GM21737 (cell line): ENCODE results near the gene PAFAH1B1.
"Not testable (repeated sequence)": the region's sequence is repeated elsewhere in the genome, so short reads cannot be mapped to it uniquely, and the experiment has no call there.

Experiments used
- ATAC-seq: cut with Tn5 transposase; IDR thresholded peaks from one replicate; pipeline ENCODE4 v1.9.1; 2021; ENCODE audit warnings: mild to moderate bottlenecking, moderate library complexity; ENCODE audit not compliant: unreplicated experiment

The PAFAH1B1 gene

GRCh38 chr17:2634361-2634960, 41.0 kb downstream of the PAFAH1B1 start:
- no peak for ATAC-seq

DNA sequence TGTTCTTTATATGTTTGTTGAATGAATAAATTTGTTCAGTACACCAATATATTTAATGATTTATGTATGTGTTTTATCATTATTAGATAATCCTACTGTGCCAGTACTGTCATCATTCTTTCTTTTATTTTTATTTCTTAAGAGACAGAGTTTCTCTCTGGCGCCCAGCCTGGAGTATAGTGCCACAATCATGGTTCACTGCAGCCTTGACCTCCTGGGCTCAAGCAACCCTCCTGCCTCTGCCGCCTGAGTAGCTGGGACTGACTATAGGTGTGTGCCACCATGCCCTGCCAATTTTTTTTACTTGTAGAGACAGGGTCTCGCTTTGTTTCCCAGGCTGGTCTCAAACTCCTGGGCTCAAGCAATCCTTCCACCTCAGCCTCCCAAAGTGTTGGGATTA, 41.8 kb downstream of the PAFAH1B1 start:
- ATAC-seq, result no peak

GRCh38 chr17:2635675-2636074, 42.2 kb downstream of the PAFAH1B1 start:
- ATAC-seq, result no peak

- no peak for ATAC-seq
Measured at GRCh38 chr17:2636169-2636930, 42.9 kb downstream of the PAFAH1B1 start.

GRCh38 chr17:2637422-2637821, 44.0 kb downstream of the PAFAH1B1 start:
- ATAC-seq, result no peak

GRCh38 chr17:2644971-2645370, 51.5 kb downstream of the PAFAH1B1 start:
- no peak for ATAC-seq

DNA sequence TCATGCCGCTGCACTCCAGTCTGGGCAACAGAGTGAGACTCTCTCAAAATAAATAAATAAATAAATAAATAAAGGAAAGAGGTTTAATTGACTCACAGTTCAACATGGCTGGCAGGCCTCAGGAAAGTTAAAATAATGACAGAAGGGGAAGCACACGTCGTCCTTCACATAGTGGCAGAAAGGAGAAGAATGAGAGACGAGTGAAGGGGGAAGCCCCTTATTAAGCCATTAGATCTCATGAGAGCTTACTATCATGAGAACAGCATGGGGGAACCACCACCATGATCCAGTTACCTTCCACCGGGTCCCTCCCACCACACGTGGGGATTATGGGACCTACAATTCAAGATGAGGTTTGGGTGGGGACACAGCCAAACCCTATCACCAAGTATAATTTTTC, 54.5 kb downstream of the PAFAH1B1 start:
- no peak for ATAC-seq

DNA sequence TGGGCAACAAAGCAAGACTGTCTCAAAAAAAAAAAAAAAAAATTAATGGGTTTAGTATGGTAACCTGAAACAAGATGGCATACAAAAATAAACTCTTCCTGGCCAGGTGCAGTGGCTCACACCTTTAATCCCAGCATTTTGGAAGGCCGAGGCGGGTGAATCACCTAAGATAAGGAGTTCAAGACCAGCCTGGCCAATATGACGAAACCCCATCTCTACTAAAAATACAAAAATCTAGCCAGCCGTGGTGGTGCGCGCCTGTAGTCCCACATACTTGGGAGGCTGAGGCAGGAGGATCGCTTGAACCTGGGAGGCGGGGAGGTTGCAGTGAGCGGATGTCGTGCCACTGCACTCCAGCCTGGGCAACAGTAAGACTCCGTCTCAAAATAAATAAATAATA, 55.7 kb downstream of the PAFAH1B1 start:
- ATAC-seq, result no peak

- ATAC-seq, result not testable (repeated sequence)
Measured at GRCh38 chr17:2652911-2653310, 59.5 kb downstream of the PAFAH1B1 start.

GRCh38 chr17:2655546-2655945, 62.1 kb downstream of the PAFAH1B1 start:
- ATAC-seq, result no peak

DNA sequence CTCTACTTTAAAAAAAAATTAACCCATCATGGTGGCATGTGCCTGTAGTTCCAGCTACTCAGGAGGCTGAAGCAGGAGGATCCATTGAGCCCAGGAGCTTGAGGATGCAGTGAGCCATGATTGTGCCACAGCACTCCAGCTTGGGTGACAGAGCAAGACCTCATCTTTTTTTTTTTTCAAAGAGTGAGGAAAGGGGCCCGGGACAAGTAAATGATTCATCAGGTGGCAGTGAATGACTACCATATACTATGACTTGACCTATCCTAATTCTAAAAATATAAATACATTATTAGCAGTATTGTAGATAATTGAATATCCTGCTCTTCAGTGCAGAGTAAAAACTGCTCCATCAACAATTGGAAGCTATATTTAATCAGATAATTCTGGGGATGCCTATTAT, 62.8 kb downstream of the PAFAH1B1 start:
- ATAC-seq, result no peak

- not testable (repeated sequence) for ATAC-seq
Measured at GRCh38 chr17:2659337-2659736, 65.9 kb downstream of the PAFAH1B1 start.

GRCh38 chr17:2660410-2660809, 67.0 kb downstream of the PAFAH1B1 start:
- not testable (repeated sequence) for ATAC-seq

DNA sequence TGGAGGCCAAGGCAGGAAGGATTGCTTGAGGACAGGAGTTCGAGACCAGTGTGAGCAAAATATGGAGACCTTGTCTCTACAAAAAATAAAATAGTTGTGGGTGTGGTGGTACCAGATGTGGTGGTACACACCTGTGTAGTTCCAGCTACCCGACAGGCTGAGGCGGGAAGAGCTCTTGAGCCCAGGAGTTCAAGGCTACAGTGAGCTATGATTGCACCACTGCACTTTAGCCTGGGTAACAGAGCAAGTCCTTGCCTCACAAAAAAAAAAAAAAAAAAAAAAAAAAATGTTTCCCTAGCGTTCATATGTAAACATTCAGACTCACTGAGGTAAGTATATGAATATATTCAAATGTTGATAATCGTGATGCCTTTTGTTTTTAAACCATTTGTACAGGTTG, 78.6 kb downstream of the PAFAH1B1 start:
- ATAC-seq, result no peak

DNA sequence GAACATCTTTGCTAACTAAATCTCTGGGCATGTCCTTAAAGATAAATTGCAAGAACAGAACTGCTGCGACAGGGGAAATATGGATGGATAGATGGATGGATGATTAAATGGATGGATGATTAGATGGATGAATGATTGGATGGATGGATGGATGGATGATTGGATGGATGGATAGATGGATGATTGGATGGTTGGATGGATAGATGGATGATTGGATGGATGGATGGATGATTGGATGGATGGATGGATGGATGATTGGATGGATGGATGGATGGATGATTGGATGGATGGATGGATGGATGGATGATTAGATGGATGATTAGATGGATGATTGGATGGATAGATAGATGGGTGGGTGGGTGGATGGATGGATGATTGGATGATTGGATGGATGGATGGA, 85.8 kb downstream of the PAFAH1B1 start:
- ATAC-seq, result not testable (repeated sequence)

DNA sequence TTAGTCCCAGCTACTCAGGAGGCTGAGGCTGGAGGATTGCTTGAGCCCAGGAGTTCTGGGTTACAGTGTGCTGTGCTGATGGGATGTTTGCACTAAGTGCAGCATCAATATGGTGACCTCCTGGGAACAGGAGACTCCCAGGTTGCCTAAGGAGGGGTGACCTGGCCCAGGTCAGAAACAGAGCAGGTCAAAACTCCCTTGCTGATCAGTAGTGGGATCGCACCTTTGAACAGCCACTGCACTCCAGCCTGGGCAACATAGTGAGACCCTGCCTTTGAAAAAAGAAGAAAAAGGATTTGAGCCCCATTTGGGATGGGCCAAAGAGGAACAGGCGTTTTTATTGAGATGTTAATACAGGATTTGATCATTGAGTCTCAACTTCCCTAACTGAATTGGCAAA, 87.5 kb downstream of the PAFAH1B1 start:
- ATAC-seq, result no peak

DNA sequence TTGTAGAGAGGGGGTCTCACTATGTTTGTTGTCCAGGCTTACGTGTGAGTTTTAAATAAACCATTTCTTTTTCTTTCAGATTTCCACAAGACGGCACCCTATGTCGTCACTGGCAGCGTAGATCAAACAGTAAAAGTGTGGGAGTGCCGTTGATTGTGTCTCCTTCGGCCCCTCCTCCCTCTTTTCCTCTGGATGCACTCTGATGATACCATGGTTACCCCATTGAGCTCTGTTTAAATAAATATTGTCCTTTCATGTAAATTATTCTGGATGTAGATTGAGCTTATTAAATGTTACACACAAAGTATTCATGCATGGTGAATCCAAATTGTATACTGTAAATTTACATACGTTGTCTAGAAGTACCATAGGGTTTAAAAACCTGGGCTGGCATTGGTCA, 88.2 kb downstream of the PAFAH1B1 start:
- no peak for ATAC-seq

- no peak for ATAC-seq
Measured at GRCh38 chr17:2682176-2682938, 88.9 kb downstream of the PAFAH1B1 start.

GRCh38 chr17:2683912-2684311, 90.5 kb downstream of the PAFAH1B1 start:
- ATAC-seq, result no peak

- no peak for ATAC-seq
Measured at GRCh38 chr17:2684549-2684948, 91.1 kb downstream of the PAFAH1B1 start.

GRCh38 chr17:2685696-2686095, 92.2 kb downstream of the PAFAH1B1 start:
- ATAC-seq, result no peak

DNA sequence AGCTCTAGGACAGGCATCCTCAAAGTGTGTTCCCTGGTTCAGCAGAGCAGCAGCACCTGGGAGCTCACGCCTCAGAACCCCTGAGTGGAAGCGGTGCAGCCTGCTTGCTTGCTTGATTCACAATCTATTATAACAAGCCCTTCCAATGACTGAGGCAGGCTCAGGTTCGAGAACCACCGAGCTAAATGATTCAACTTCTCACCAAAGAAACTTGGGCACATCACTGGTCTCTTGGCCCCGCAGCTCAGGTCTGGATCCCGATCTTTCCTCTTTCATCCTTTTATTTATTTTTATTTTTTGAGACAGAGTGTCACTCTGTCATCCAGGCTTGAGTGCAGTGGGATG, 93.6 kb downstream of the PAFAH1B1 start:
- ATAC-seq, result no peak
